GM23338 (cell line): ENCODE measurements around the gene PRSS21.

Experiments used
- CREB1 ChIP-seq: fragments of 250-450 bp; sonication (Bioruptor Pico); IDR thresholded peaks from 2 replicates; pipeline ENCODE4 v1.5.0; 2020; ENCODE audit warnings: low read depth, mild to moderate bottlenecking, moderate library complexity
- CTCF ChIP-seq, 2 experiments: fragments of 200-600 bp in 1 of 2; sonication (generic) in 1 of 2; conservative IDR thresholded peaks; 2 replicates each; pipeline versions ENCODE4 v1.5.1 to v1.6.1; 2016 to 2017; ENCODE audit warnings: antibody characterized with exemption in 2 of 2, low read depth in 2 of 2, mild to moderate bottlenecking in 2 of 2, moderate library complexity in 1 of 2
- ETS1 ChIP-seq: IDR thresholded peaks from 2 replicates; pipeline ENCODE4 v1.6.1; 2016; ENCODE audit warnings: antibody characterized with exemption
- EZH2 ChIP-seq: fragments of 200-600 bp; sonication (generic); IDR thresholded peaks from one replicate; pipeline ENCODE4 v1.8.0; 2017; ENCODE audit warnings: antibody characterized with exemption, mild to moderate bottlenecking, low read depth; ENCODE audit not compliant: unreplicated experiment
- EZH2phosphoT487 ChIP-seq: fragments of 200-600 bp; sonication (generic); IDR thresholded peaks from one replicate; pipeline ENCODE4 v1.8.1; 2018; ENCODE audit warnings: antibody characterized with exemption; ENCODE audit not compliant: unreplicated experiment
- JUNB ChIP-seq: IDR thresholded peaks from one replicate; pipeline ENCODE4 v1.6.1; 2016; ENCODE audit warnings: antibody characterized with exemption; ENCODE audit not compliant: unreplicated experiment
- POLR2AphosphoS5 ChIP-seq: IDR thresholded peaks from 2 replicates; pipeline ENCODE4 v1.6.1; 2016; ENCODE audit warnings: antibody characterized with exemption, low read depth
- REST ChIP-seq: IDR thresholded peaks from one replicate; pipeline ENCODE4 v1.6.1; 2018; ENCODE audit warnings: antibody characterized with exemption; ENCODE audit not compliant: unreplicated experiment
- ZNF114 ChIP-seq: fragments of 250-450 bp; sonication (Bioruptor Pico); IDR thresholded peaks from 2 replicates; pipeline ENCODE4 v1.5.0; 2020; ENCODE audit warnings: mild to moderate bottlenecking, moderate library complexity
- ZNF331 ChIP-seq: fragments of 250-450 bp; sonication (Bioruptor Pico); IDR thresholded peaks from 2 replicates; pipeline ENCODE4 v1.5.0; 2020; ENCODE audit warnings: low read depth, mild to moderate bottlenecking, moderate library complexity

GRCh38 chr16:2773188-2773968 is 43.7 kb upstream of the PRSS21 start:
- TF ChIP-seq CTCF (conservative IDR thresholded peaks at IDR 0.05; ENCODE audit: low read depth in 2 of 2) (no peak), REST (no peak), EZH2phosphoT487 (no peak), ETS1 (no peak), EZH2 (no peak), POLR2AphosphoS5 (no peak), JUNB (no peak), ZNF331 (no peak), CREB1 (no peak), ZNF114 (CRISPR knock-in tag) (no peak)
